ENCODE results near the gene TXNDC5.

DNA sequence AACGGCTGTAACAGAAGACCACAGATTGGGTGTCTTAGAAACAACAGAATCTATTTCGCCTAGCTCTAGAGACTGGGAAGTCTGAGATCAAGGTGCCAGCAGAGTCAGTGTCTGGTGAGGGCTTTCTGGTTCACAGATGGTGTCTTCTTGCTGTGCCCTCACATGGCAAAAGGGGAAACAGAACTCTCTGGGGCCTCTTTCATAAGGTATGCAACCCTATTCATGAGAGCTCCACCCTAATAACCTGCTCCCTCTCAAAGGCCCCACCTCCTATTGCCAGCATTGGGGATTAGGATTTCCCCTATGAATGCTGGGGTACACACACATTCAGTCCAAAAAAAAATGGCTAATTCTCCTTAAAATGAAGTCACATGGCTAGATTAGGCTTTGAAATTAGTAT is 10.0 kb downstream of the TXNDC5 start:
- TF ChIP-seq EP300 (IDR thresholded peaks at IDR 0.05) = no peak
- no peak for TF ChIP-seq POLR2A (IDR thresholded peaks at IDR 0.05)
